ENCODE measurements around the gene PXDN.

- TF ChIP-seq, protein P1, sequence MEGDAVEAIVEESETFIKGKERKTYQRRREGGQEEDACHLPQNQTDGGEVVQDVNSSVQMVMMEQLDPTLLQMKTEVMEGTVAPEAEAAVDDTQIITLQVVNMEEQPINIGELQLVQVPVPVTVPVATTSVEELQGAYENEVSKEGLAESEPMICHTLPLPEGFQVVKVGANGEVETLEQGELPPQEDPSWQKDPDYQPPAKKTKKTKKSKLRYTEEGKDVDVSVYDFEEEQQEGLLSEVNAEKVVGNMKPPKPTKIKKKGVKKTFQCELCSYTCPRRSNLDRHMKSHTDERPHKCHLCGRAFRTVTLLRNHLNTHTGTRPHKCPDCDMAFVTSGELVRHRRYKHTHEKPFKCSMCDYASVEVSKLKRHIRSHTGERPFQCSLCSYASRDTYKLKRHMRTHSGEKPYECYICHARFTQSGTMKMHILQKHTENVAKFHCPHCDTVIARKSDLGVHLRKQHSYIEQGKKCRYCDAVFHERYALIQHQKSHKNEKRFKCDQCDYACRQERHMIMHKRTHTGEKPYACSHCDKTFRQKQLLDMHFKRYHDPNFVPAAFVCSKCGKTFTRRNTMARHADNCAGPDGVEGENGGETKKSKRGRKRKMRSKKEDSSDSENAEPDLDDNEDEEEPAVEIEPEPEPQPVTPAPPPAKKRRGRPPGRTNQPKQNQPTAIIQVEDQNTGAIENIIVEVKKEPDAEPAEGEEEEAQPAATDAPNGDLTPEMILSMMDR (IDR thresholded peaks at IDR 0.05): no peak
- TF ChIP-seq POLR2A (IDR thresholded peaks at IDR 0.05): no peak
- TF ChIP-seq POLR2AphosphoS5 (IDR thresholded peaks at IDR 0.05): no peak
These were observed 28.4 kb upstream of the PXDN start for GRCh38 chr2:1772471-1773267.

Measured in suprapubic skin (tissue), 4 donors.